Endodermal cell (in vitro differentiated cells): ENCODE results near the gene NUCB1. TPM values are rescaled to one million over a fixed set of nuclear protein-coding genes. Genes with fewer than 3 reads are reported as not detected.

Experiments used
- DNase-seq: peaks from one replicate; pipeline ENCODE4 v3.0.0-alpha.2; 2017
- H3K27ac ChIP-seq: 2 replicates; pipeline ENCODE4 v1.5.1; 2013; ENCODE audit warnings: mild to moderate bottlenecking, low read depth, low read length, moderate library complexity
- H3K27me3 ChIP-seq: 2 replicates; pipeline ENCODE4 v1.6.1; 2013; ENCODE audit warnings: mild to moderate bottlenecking, low read length, moderate library complexity; ENCODE audit not compliant: insufficient read depth, control insufficient read depth, poor library complexity, severe bottlenecking
- H3K36me3 ChIP-seq: 2 replicates; pipeline ENCODE4 v1.7.0; 2013; ENCODE audit warnings: mild to moderate bottlenecking, low read length, moderate library complexity; ENCODE audit not compliant: control insufficient read depth, insufficient read depth
- H3K4me1 ChIP-seq: one replicate; pipeline ENCODE4 v1.7.0; 2013; ENCODE audit warnings: low read length; ENCODE audit not compliant: control insufficient read depth, insufficient read depth
- H3K4me3 ChIP-seq: 2 replicates; pipeline ENCODE4 v1.5.1; 2013; ENCODE audit warnings: mild to moderate bottlenecking, low read length, moderate library complexity
- H3K9ac ChIP-seq: 2 replicates; pipeline ENCODE4 v1.6.1; 2013; ENCODE audit warnings: mild to moderate bottlenecking, low read length, moderate library complexity; ENCODE audit not compliant: poor library complexity, severe bottlenecking; ENCODE audit errors: extremely low read depth
- H3K9me3 ChIP-seq: 2 replicates; pipeline ENCODE4 v1.6.1; 2013; ENCODE audit warnings: mild to moderate bottlenecking, low read length, moderate library complexity; ENCODE audit not compliant: control insufficient read depth
- H3K27ac Mint-ChIP-seq: 2 replicates; pipeline ENCODE4 v1.8.0; 2020; ENCODE audit warnings: mixed read lengths
- H3K27me3 Mint-ChIP-seq: 2 replicates; pipeline ENCODE4 v1.8.0; 2021; ENCODE audit warnings: mild to moderate bottlenecking, mixed read lengths; ENCODE audit not compliant: insufficient read depth
- H3K36me3 Mint-ChIP-seq: 2 replicates; pipeline ENCODE4 v1.8.0; 2020; ENCODE audit warnings: low read depth, mixed read lengths
- H3K4me1 Mint-ChIP-seq: 2 replicates; pipeline ENCODE4 v1.8.0; 2020; ENCODE audit warnings: mixed read lengths
- H3K4me3 Mint-ChIP-seq: 2 replicates; pipeline ENCODE4 v1.8.0; 2020; ENCODE audit warnings: mild to moderate bottlenecking, moderate library complexity, mixed read lengths
- H3K9me3 Mint-ChIP-seq: 2 replicates; pipeline ENCODE4 v1.8.0; 2020; ENCODE audit warnings: mild to moderate bottlenecking, mixed read lengths
- CTCF ChIP-seq: fragments of 200-600 bp; sonication (generic); conservative IDR thresholded peaks from 2 replicates; pipeline ENCODE4 v1.5.0; 2021; ENCODE audit warnings: antibody characterized with exemption, mild to moderate bottlenecking
- WGBS, 2 experiments: methylation state at CpG; one replicate each; pipeline versions ENCODE4 v1.1.5 to v1.1.7; 2013; ENCODE audit warnings: missing lambda C conversion rate in 2 of 2, mixed read lengths in 1 of 2; ENCODE audit not compliant: insufficient coverage in 1 of 2, insufficient read length in 1 of 2; 5-methylcytosine and 5-hydroxymethylcytosine counted together
- total RNA-seq, 2 donors: library from RNA; stranded (reverse); fragmentation: NEBNext Ultra II Directional in 1 of 2; extraction: Animal tissue kit (Norgen Biotek cat#: 25700) in 1 of 2; gene quantifications; 2 replicates in 1 of 2; 3 replicates in 1 of 2; pipeline ENCODE4 v1.2.1, GENCODE V29; 2021

NUCB1 gene
- total RNA-seq, 2 donors from 2014 or later, result 177 to 222 TPM

DNA sequence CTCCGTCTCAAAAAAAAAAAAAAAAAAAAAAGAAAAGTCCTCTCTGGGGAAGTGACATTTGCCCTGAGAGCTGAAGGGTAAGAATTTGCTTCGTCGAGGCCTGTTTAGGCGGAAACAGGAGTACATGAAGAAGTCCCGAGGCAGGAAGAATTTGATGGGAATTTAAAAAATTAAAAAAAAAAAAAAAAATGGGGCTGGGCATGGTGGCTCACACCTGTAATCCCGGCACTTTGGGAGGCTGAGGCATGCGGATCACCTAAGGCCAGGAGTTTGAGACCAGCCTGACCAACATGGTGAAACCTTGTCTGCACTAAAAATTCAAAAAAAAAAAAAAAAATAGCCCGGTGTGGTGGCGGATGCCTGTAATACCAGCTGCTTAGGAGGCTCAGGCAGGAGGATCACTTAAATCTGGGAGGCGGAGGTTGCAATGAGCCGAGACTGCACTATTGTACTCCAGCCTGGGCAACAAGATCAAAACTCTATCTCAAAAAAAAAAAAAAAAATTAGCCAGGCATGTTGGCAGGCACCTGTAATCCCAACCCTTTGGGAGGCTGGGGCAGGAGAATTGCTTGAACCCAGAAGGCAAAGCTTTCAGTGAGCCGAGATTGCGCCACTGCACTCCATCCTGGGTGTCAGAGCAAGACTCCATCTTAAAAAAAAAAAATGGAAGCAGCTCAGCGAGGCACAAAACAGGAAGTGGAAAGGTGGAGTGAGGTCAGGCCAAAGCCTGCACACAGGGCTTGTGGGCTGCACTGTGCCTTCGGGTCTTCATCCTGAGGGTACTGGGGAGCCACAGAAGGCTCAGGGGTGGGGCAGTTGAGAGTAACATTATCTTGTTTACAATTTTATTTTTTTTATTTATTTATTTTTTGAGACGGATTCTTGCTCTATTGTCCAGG lies 59.5 kb downstream of the NUCB1 start:
- Mint-ChIP-seq H3K9me3 (no peaks in the 10 kb centered on the region), H3K27me3 (no peaks in the 10 kb centered on the region), H3K4me3 (no peak overlapping the region), H3K27ac (no peak overlapping the region), H3K36me3 (peaks cover 44% of the 10 kb centered on the region), H3K4me1 (peaks cover 28% of the 10 kb centered on the region)
- WGBS, 2 experiments, result 90 to 93% methylated on average over 3 to 16 of the region's 16 CpGs
- no peak for DNase-seq
- Histone ChIP-seq H3K4me1 (peaks cover 14% of the 10 kb centered on the region), H3K36me3 (peaks cover 37% of the 10 kb centered on the region), H3K27ac (no peak overlapping the region), H3K27me3 (no peaks in the 10 kb centered on the region), H3K9me3 (no peaks in the 10 kb centered on the region), H3K9ac (no peak overlapping the region), H3K4me3 (no peak overlapping the region)
- TF ChIP-seq CTCF, result no peak

- peaks cover 21% of the 10 kb centered on the region for H3K4me1 Mint-ChIP-seq
- H3K27me3 Mint-ChIP-seq, result peaks cover 2% of the 10 kb centered on the region
- peaks cover 36% of the 10 kb centered on the region for H3K36me3 ChIP-seq
- H3K9ac ChIP-seq, result no peak overlapping the region
- no peak overlapping the region for H3K4me3 ChIP-seq
- H3K4me3 Mint-ChIP-seq, result no peak overlapping the region
- DNase-seq, result no peak
- H3K27ac ChIP-seq, result no peak overlapping the region
- no peaks in the 10 kb centered on the region for H3K27me3 ChIP-seq
- peaks cover 46% of the 10 kb centered on the region for H3K36me3 Mint-ChIP-seq
- no peaks in the 10 kb centered on the region for H3K9me3 Mint-ChIP-seq
- no peak for TF ChIP-seq CTCF
- no peak overlapping the region for H3K27ac Mint-ChIP-seq
- peaks cover 14% of the 10 kb centered on the region for H3K4me1 ChIP-seq
- no peaks in the 10 kb centered on the region for H3K9me3 ChIP-seq
- WGBS, 2 experiments, result 92 to 95% methylated on average over 15 to 19 of the region's 19 CpGs
Measured at GRCh38 chr19:48961051-48961649, 61.0 kb downstream of the NUCB1 start.

DNA sequence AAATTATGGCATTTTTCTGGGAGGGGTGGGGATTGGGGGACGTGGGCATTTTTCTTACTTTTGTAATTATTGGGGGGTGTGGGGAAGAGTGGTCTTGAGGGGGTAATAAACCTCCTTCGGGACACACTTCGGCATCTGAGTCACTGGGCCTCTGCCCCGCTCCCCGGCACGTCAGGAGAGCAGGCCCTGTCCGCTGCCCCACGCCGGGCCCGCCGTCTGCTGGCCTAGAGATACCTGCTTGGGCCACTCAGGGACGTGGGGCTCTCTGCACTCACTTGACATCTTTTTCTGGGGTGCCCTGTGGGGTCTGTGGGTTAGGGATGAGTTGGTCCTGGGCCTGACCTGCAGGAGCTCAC lies 61.5 kb downstream of the NUCB1 start:
- Mint-ChIP-seq H3K36me3 (peaks cover 47% of the 10 kb centered on the region), H3K27ac (peak overlapping the region; percentile 98), H3K4me1 (peaks cover 18% of the 10 kb centered on the region), H3K9me3 (no peaks in the 10 kb centered on the region), H3K27me3 (peaks cover 2% of the 10 kb centered on the region), H3K4me3 (no peak overlapping the region)
- H3K9ac ChIP-seq, result no peak overlapping the region
- peak; percentile 56 for DNase-seq
- peaks cover 14% of the 10 kb centered on the region for H3K4me1 ChIP-seq
- WGBS, 2 experiments, result 0 to 82% methylated on average over 1 to 12 of the region's 12 CpGs
- H3K9me3 ChIP-seq, result no peaks in the 10 kb centered on the region
- TF ChIP-seq CTCF, result no peak
- H3K27ac ChIP-seq, result peak overlapping the region; percentile 49
- H3K27me3 ChIP-seq, result no peaks in the 10 kb centered on the region
- peaks cover 37% of the 10 kb centered on the region for H3K36me3 ChIP-seq
- H3K4me3 ChIP-seq, result no peak overlapping the region
